AG09319 (cell line): Measurements from ENCODE around the gene EFL1.
A peak's percentile ranks its signal among the peaks of the same experiment; 100 is the strongest.

ENCODE experiments used
- DNase-seq: peaks from one replicate; pipeline ENCODE4 v3.0.0-alpha.2; 2010; ENCODE audit warnings: low read depth; ENCODE audit errors: extremely low read depth
- TF ChIP-seq, protein P1 (sequence below): IDR thresholded peaks from 2 replicates; pipeline ENCODE4 v1.5.1; 2011; ENCODE audit warnings: low read depth, mild to moderate bottlenecking, inconsistent platforms, low read length, moderate library complexity

EFL1 gene

DNA sequence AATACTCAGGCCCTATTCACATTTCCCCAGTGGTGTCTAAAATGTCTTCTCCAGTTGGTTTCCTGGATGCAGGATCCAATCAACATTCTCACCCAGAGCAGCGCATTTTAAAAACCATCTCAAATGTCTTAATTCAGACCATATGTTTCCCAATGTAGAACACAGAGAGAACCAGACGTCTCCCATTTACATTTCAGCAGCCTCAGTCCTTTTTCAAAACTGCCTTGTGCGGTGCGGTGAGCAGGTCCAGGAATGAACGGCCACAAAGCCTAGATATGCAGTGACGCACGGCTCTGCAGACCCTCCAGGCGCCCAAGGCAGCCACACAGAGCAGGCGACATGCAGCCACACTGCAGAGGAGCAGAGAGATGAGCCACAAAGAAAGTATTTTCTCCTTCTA, 150.6 kb downstream of the EFL1 start:
- peak; percentile 36 for DNase-seq
- TF ChIP-seq, protein P1, sequence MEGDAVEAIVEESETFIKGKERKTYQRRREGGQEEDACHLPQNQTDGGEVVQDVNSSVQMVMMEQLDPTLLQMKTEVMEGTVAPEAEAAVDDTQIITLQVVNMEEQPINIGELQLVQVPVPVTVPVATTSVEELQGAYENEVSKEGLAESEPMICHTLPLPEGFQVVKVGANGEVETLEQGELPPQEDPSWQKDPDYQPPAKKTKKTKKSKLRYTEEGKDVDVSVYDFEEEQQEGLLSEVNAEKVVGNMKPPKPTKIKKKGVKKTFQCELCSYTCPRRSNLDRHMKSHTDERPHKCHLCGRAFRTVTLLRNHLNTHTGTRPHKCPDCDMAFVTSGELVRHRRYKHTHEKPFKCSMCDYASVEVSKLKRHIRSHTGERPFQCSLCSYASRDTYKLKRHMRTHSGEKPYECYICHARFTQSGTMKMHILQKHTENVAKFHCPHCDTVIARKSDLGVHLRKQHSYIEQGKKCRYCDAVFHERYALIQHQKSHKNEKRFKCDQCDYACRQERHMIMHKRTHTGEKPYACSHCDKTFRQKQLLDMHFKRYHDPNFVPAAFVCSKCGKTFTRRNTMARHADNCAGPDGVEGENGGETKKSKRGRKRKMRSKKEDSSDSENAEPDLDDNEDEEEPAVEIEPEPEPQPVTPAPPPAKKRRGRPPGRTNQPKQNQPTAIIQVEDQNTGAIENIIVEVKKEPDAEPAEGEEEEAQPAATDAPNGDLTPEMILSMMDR = no peak

DNA sequence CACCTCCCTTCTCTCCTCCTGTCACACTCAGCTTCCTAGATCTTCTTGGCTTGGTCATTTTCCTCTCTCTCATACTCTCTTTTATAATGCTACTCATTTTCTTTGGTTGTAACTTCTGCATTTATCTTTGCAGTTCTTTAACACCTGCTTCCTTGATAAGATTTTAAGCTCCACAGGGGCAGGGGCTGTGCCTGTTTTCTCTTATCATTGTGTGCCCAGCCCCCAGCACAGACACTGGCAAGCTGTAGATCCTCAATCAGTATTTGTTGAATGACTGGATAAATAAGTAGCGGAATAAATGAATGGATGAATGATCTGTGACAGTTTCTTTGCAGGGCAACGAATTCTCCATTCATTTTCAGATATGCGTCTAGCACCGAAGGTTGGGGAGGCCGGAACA, 152.4 kb downstream of the EFL1 start:
- TF ChIP-seq, protein P1 = no peak
- no peak for DNase-seq

DNA sequence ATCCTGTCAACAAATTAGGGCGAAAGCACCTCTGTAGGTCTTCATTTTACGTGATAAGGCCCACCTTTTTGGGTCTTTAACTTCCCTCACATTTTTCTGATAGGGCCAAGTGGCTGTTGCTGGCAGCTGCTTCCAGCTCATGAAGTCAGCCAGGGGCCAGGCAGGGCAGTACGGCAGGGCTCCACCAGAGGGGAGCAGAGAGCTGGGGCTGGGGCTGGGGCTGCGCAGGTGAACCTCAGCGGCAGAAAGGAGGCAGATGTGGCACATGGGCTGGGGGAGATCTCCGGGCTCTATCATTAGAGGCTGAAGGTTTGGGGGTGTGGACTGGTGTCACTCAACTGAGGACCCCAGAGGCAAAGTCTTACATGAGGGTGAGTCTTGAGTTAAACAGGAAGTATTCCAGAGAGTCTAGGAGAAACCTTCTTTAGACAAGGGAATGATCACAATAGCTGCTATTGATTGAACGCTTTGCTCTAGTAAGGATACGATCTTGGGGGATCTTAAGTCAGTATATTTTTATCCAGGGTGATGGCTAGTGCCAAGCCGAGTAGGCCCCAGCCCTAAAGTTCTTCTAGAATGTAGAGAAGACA, 153.9 kb downstream of the EFL1 start:
- DNase-seq = no peak
- TF ChIP-seq, protein P1 = peak; percentile 93

DNA sequence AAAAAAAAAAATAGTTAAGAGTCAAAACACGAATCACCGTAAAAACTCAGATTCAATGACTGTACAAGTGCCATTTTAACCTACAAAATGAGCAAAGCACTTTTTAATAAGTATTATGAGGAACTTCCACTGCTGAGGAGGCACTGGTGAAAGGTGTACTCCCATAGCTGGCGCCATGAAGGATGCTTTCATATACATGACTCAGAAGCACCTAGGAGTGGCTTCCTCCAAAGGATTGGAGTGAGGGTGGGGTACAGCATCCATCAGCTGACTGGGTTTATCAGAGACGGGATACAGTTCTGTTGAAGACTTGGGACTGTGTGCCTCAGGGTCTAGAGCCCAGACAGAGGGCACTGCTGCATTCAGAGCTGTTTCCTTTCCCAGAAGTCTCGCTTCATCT, 155.9 kb downstream of the EFL1 start:
- TF ChIP-seq, protein P1 = no peak
- DNase-seq = no peak

DNA sequence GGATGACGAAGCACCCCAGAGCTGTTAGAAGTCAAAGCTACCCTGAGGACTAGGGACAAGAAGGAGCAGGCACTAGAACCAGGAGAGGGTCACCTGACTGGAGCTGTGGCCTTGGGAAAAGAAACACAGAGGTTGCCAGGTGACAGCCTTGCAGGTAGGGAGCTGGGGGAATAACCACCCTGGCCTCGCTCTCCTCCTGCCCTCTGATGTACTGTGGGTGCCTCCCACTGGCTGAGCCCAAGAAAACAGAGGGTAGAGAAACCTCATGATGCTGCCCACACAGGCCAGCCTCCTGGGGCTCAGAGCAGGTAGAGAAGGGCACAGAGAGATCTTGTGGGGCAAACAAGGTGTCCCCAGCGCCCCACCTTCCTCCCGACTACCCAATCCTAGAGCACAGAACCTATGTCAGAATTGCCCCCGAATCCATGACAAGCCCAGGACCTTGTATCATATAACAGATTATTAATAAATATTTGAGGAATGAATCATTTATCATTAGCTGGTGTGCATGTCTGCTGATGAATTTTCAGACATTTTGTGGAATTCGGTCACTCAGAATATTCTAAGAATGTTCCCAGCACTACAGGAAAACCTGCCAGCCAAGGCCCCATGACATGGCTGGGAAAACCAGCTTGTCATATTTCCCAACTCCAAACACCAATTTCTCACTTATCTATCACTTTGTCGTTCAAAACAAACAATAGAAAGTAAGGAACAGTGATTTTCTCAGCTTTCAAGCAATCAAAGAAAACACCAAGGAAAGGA, 156.9 kb downstream of the EFL1 start:
- TF ChIP-seq, protein P1 = no peak
- DNase-seq = peak; percentile 39

DNA sequence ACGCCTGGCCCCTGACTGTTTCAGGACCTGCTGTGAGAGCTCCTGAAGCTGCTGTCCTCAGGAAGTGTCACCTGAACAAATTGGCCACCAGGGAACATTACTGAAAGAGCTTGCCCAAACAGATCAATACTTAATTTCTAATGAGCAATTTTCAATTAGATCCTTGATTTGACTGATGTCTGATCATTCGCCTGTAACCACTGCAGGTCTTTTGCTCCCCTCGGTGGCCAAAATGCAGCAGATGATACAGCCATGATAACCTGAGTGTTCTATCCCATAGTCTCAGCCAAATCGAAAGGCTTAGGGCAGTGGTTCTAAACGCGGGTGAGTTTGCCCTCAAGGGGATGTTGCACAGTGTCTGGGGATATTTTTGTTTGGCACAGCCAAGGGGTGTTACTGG, 159.1 kb downstream of the EFL1 start:
- no peak for DNase-seq
- TF ChIP-seq, protein P1 = peak; percentile 12; the same call in 1 of the 2 replicates

DNA sequence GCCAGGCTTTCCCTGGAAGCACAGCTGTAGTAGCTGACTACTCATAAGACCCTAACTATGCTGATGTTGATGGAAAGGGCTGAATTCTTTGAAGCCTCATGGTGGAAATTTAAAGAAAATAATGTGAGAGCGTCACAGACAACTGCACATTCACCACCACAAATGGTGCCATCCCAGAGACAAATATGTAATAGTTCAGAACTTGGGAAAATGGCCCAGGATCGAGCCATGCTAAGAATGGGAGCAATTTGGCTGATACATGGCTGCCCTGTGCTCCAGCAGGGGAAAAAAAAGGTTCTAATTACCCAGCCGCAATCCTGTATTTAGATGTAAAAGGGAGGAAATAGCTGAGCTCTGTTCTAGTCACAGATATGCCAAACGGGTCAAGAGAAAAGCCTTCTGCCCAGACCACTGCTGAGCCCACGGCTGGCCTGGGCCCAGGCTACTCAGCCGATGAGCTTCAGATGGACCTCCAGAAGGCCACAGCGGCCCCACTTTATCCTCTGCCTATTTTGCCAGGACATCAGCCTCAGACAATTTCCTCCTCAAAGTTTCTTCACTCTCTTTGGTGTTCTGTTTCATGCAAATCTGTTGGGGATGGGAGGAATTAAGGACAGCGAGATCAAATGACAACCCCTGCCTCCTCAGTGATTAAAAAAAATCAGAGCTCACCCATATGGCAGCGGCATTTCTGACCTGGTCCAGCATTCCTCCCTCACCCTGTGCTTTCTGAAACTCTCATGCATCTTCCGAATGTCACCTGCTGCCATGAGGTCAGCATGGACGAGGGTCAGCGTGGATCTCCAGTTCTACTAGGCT, 162.2 kb downstream of the EFL1 start:
- TF ChIP-seq, protein P1 = no peak
- DNase-seq = peak; percentile 30
